Heart left ventricle (tissue), 13 donors: Measurements from ENCODE around the gene EHF.

Source experiments
- POLR2A ChIP-seq, 2 donors: fragments of 450-650 bp; IDR thresholded peaks; one replicate each; pipeline ENCODE4 v1.6.1; 2017; ENCODE audit warnings: antibody characterized with exemption in 2 of 2, mild to moderate bottlenecking in 2 of 2, moderate library complexity in 2 of 2
- TF ChIP-seq, protein P1 (sequence below), 12 donors: fragments of 200-600 bp; sonication (generic) in 4 of 12; IDR thresholded peaks; one replicate each; pipeline versions ENCODE4 v1.5.0 to v1.8.0; 2018 to 2022; ENCODE audit warnings: antibody characterized with exemption in 12 of 12, mild to moderate bottlenecking in 5 of 12
- donor health status: ischemic (EF 13 %, LVEDD 7.1; RV severe dilation, severe dysfunction).
- donor health status: DM: no; HTN: yes; CAD: no.
- donor health status: DM: no; HTN: no; CAD: no.
- donor health status: ischemic (EF 25% LVEDD 6.9; RV normal size, moderate dysfunction).
- donor health status: ischemic (EF 25% LVEDD 5.7; RV mildly dilated, moderate dysfunction).
- donor health status: ischemic (EF 35%, LVEDD 5.7; RV mildly dilated, moderate dysfunction).
- donor health status: nonischemic (EF 11% LVEDD 7.7; RV severe dilation, severe dysfunction).
- donor health status: DM: yes; HTN: yes; CAD: no.
- donor health status: PGD.
- donor health status: ischemic (EF 29% LVEDD 5.4; RV normal size, mild dysfunction).
- donor health status: nonischemic (EF 23%, LVEDD 6.1; RV moderate dilation, normal function).

DNA sequence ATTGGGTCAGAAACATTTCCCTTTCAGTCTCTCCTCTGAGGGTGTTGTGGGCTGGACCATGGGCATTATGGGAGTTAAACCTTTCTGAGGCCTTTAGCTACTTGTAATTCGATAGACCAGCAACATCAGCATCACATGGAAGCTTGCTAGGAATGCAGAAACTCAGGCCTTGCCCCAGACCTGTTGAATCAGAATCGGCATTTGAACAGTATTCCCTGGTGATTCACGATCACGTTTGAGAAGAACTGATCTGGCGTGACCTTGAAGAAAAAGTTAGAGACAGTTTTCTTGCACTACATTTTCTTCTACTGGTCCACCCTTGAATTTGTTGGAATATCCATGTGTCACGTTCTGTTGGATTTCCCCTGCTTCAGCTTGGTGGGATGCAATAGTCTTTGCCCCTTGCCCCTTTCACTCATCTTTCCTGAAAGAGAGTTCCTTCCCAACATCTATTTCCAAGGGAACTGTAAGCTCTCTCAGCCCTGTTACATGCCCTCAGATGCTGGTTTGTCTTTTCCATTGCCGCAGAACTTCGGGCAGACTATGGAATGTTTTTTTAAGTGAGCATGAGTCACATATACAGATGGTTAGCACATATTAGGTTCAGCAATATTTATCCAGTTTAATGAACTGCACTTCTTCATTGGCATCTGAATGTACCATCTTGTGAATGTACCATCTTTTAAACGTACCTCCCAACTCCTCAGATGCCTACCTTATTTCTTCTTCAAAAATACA is 23.9 kb downstream of the EHF start:
- TF ChIP-seq, protein P1, sequence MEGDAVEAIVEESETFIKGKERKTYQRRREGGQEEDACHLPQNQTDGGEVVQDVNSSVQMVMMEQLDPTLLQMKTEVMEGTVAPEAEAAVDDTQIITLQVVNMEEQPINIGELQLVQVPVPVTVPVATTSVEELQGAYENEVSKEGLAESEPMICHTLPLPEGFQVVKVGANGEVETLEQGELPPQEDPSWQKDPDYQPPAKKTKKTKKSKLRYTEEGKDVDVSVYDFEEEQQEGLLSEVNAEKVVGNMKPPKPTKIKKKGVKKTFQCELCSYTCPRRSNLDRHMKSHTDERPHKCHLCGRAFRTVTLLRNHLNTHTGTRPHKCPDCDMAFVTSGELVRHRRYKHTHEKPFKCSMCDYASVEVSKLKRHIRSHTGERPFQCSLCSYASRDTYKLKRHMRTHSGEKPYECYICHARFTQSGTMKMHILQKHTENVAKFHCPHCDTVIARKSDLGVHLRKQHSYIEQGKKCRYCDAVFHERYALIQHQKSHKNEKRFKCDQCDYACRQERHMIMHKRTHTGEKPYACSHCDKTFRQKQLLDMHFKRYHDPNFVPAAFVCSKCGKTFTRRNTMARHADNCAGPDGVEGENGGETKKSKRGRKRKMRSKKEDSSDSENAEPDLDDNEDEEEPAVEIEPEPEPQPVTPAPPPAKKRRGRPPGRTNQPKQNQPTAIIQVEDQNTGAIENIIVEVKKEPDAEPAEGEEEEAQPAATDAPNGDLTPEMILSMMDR (IDR thresholded peaks at IDR 0.05), result no peak
- no peak for TF ChIP-seq POLR2A (IDR thresholded peaks at IDR 0.05)
